Smooth muscle cell (in vitro differentiated cells): ENCODE measurements around the gene SLC35A4. TPM values are rescaled to one million over a fixed set of nuclear protein-coding genes. Genes with fewer than 3 reads are reported as not detected.

Experiments used
- DNase-seq: peaks from one replicate; lab custom pipeline; 2025; ENCODE audit not compliant: unreplicated experiment; lab: John Stamatoyannopoulos, UW
- H2AFZ ChIP-seq: fragments of 200-600 bp; sonication (generic); 2 replicates; pipeline ENCODE4 v1.6.0; 2016; ENCODE audit warnings: antibody characterized with exemption, low read depth, mild to moderate bottlenecking
- H3F3A ChIP-seq: fragments of 200-600 bp; sonication (generic); 2 replicates; pipeline ENCODE4 v1.6.0; 2017; ENCODE audit warnings: antibody characterized with exemption, low read depth
- H3K27ac ChIP-seq: fragments of 200-600 bp; sonication (generic); 2 replicates; pipeline ENCODE4 v1.5.1; 2016; ENCODE audit warnings: low read depth, mild to moderate bottlenecking
- H3K27me3 ChIP-seq: fragments of 200-600 bp; sonication (generic); 2 replicates; pipeline ENCODE4 v1.6.1; 2016; ENCODE audit warnings: low read depth, mild to moderate bottlenecking
- H3K36me3 ChIP-seq: fragments of 200-600 bp; sonication (generic); 2 replicates; pipeline ENCODE4 v1.5.1; 2016; ENCODE audit warnings: low read depth
- H3K4me1 ChIP-seq: fragments of 200-600 bp; sonication (generic); 2 replicates; pipeline ENCODE4 v1.5.1; 2016; ENCODE audit warnings: low read depth
- H3K4me2 ChIP-seq: fragments of 200-600 bp; sonication (generic); 2 replicates; pipeline ENCODE4 v1.6.0; 2016; ENCODE audit warnings: mild to moderate bottlenecking
- H3K4me3 ChIP-seq: fragments of 200-600 bp; sonication (generic); 2 replicates; pipeline ENCODE4 v1.5.1; 2016; ENCODE audit warnings: mild to moderate bottlenecking
- H3K79me2 ChIP-seq: fragments of 200-600 bp; sonication (generic); 2 replicates; pipeline ENCODE4 v1.6.0; 2016; ENCODE audit warnings: low read depth, mild to moderate bottlenecking
- H3K9ac ChIP-seq: fragments of 200-600 bp; sonication (generic); 2 replicates; pipeline ENCODE4 v1.6.0; 2016; ENCODE audit warnings: low read depth
- H3K9me3 ChIP-seq: fragments of 200-600 bp; sonication (generic); replicated peaks from 2 replicates; pipeline ENCODE4 v1.5.1; 2016; ENCODE audit warnings: low read depth
- H4K20me1 ChIP-seq: fragments of 200-600 bp; sonication (generic); 2 replicates; pipeline ENCODE4 v1.6.0; 2016; ENCODE audit warnings: low read depth
- CTCF ChIP-seq: fragments of 200-600 bp; sonication (generic); IDR thresholded peaks from 2 replicates; pipeline ENCODE4 v1.5.1; 2017; ENCODE audit warnings: borderline replicate concordance, mild to moderate bottlenecking, antibody characterized with exemption; ENCODE audit not compliant: insufficient read depth, poor library complexity, severe bottlenecking
- WGBS: methylation state at CpG from one replicate; pipeline ENCODE4 v1.1.7; 2016; ENCODE audit warnings: low lambda C conversion rate; 5-methylcytosine and 5-hydroxymethylcytosine counted together
- polyA plus RNA-seq: library from polyadenylated mRNA; unstranded; fragments of >200 nt; fragmentation: Nextera tagmentation; extraction: Ambion mirVana; gene quantifications from 2 replicates; pipeline ENCODE4 v1.2.1, GENCODE V29; 2016
- total RNA-seq: library from RNA; depleted of rRNA; stranded (reverse); fragments of >200 nt; gene quantifications from 2 replicates; pipeline ENCODE4 v1.2.3, GENCODE V29; 2014

SLC35A4 gene
- total and polyA plus RNA-seq, 2 experiments from 2014 or later, result 42.7 to 82.9 TPM

DNA sequence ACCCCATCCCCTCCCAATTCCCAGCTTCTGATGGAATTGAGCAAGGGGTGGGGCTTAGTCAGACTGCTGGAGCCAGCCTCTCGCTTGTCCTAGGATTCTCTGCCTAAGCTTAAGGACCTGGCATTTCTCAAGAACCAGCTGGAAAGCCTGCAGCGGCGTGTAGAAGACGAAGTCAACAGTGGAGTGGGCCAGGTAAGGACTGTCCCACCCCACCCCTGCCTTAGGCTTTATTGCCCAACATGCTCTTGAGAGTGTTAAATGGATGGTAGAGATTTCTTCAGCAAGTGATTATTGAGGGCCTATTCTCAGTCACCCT is 1.1 kb downstream of the SLC35A4 start:
- Histone ChIP-seq H3K9me3 (no peaks in the 10 kb centered on the region), H3K4me2 (peak overlapping the region; percentile 95), H3F3A (no peaks in the 10 kb centered on the region), H3K9ac (peak overlapping the region; percentile 93), H3K4me1 (peaks cover 14% of the 10 kb centered on the region), H3K79me2 (peaks cover 25% of the 10 kb centered on the region), H3K4me3 (peak overlapping the region; percentile 68), H3K27me3 (no peaks in the 10 kb centered on the region), H3K27ac (peak overlapping the region; percentile 84), H4K20me1 (no peaks in the 10 kb centered on the region), H2AFZ (no peak overlapping the region), H3K36me3 (no peaks in the 10 kb centered on the region)
- 56% methylated on average over 4 of the region's 4 CpGs for WGBS
- no peak for TF ChIP-seq CTCF
- no peak for DNase-seq

- TF ChIP-seq CTCF, result no peak
- WGBS, result 98% methylated on average over 5 of the region's 5 CpGs
- no peak for DNase-seq
- H3K27me3 ChIP-seq, result no peaks in the 10 kb centered on the region
- H3K79me2 ChIP-seq, result peaks cover 25% of the 10 kb centered on the region
- H3F3A ChIP-seq, result no peaks in the 10 kb centered on the region
- no peak overlapping the region for H2AFZ ChIP-seq
- H3K36me3 ChIP-seq, result no peaks in the 10 kb centered on the region
- peaks cover 14% of the 10 kb centered on the region for H3K4me1 ChIP-seq
- H3K9ac ChIP-seq, result no peak overlapping the region
- H4K20me1 ChIP-seq, result no peaks in the 10 kb centered on the region
- no peak overlapping the region for H3K4me3 ChIP-seq
- H3K27ac ChIP-seq, result no peak overlapping the region
- H3K9me3 ChIP-seq, result no peaks in the 10 kb centered on the region
- H3K4me2 ChIP-seq, result no peak overlapping the region
These were observed 2.0 kb downstream of the SLC35A4 start for GRCh38 chr5:140566665-140567064.

DNA sequence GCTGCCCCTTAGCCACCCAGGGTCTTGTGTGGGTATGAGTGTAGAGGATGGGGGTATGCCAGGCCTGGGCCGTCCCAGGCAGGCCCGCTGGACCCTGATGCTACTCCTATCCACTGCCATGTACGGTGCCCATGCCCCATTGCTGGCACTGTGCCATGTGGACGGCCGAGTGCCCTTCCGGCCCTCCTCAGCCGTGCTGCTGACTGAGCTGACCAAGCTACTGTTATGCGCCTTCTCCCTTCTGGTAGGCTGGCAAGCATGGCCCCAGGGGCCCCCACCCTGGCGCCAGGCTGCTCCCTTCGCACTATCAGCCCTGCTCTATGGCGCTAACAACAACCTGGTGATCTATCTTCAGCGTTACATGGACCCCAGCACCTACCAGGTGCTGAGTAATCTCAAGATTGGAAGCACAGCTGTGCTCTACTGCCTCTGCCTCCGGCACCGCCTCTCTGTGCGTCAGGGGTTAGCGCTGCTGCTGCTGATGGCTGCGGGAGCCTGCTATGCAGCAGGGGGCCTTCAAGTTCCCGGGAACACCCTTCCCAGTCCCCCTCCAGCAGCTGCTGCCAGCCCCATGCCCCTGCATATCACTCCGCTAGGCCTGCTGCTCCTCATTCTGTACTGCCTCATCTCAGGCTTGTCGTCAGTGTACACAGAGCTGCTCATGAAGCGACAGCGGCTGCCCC is 2.6 kb downstream of the SLC35A4 start:
- peaks cover 25% of the 10 kb centered on the region for H3K79me2 ChIP-seq
- no peak for DNase-seq
- H3K4me2 ChIP-seq, result no peak overlapping the region
- no peaks in the 10 kb centered on the region for H3F3A ChIP-seq
- no peaks in the 10 kb centered on the region for H3K27me3 ChIP-seq
- H3K4me1 ChIP-seq, result peaks cover 14% of the 10 kb centered on the region
- H3K9me3 ChIP-seq, result no peaks in the 10 kb centered on the region
- no peak overlapping the region for H2AFZ ChIP-seq
- 97% methylated on average over 22 of the region's 22 CpGs for WGBS
- H3K27ac ChIP-seq, result no peak overlapping the region
- H3K9ac ChIP-seq, result no peak overlapping the region
- no peak overlapping the region for H3K4me3 ChIP-seq
- no peak for TF ChIP-seq CTCF
- H3K36me3 ChIP-seq, result no peaks in the 10 kb centered on the region
- H4K20me1 ChIP-seq, result no peaks in the 10 kb centered on the region

DNA sequence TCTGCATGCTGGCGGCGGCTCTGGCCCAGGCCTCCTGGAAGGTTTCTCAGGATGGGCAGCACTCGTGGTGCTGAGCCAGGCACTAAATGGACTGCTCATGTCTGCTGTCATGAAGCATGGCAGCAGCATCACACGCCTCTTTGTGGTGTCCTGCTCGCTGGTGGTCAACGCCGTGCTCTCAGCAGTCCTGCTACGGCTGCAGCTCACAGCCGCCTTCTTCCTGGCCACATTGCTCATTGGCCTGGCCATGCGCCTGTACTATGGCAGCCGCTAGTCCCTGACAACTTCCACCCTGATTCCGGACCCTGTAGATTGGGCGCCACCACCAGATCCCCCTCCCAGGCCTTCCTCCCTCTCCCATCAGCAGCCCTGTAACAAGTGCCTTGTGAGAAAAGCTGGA is 3.2 kb downstream of the SLC35A4 start:
- H3K9me3 ChIP-seq, result no peaks in the 10 kb centered on the region
- H3K27me3 ChIP-seq, result no peaks in the 10 kb centered on the region
- H3K36me3 ChIP-seq, result no peaks in the 10 kb centered on the region
- peaks cover 25% of the 10 kb centered on the region for H3K79me2 ChIP-seq
- no peak overlapping the region for H3K27ac ChIP-seq
- no peak overlapping the region for H3K9ac ChIP-seq
- no peaks in the 10 kb centered on the region for H3F3A ChIP-seq
- peaks cover 14% of the 10 kb centered on the region for H3K4me1 ChIP-seq
- no peak for DNase-seq
- 98% methylated on average over 13 of the region's 13 CpGs for WGBS
- H3K4me3 ChIP-seq, result no peak overlapping the region
- H4K20me1 ChIP-seq, result no peaks in the 10 kb centered on the region
- H3K4me2 ChIP-seq, result no peak overlapping the region
- H2AFZ ChIP-seq, result no peak overlapping the region
- TF ChIP-seq CTCF, result no peak
